Fibroblast of skin of left biceps (primary cell): ENCODE results near the gene AVEN.
"Not testable (repeated sequence)": the region's sequence is repeated elsewhere in the genome, so short reads cannot be mapped to it uniquely, and the experiment has no call there.

ENCODE experiments used
- DNase-seq, 2 experiments: peaks; one replicate each; pipeline ENCODE4 v3.0.0-alpha.2; 2013; ENCODE audit warnings: low read depth in 2 of 2

Gene AVEN

DNA sequence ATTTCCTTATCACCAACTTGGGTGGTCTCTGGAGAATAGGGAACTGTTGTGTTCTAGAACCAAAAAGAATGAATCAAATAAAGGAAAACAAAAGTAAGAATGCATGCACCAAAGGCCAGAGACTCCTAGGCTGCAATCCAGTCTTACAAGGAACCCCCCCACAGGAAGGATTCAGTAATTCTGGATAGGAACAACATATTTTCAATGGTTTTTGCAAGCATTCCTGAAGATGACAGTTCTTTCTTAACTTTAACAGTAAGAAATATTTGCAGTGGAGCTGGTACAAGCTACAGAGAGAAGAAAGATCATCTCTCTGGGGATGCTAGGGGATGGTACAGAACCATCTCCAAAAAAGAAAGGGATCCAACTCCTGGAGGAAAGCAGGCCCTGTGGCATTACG is 186.9 kb downstream of the AVEN start:
- DNase-seq, result no peak

- DNase-seq, result no peak
Measured at GRCh38 chr15:33851079-33851478, 187.9 kb downstream of the AVEN start.

- DNase-seq, result no peak
Measured at GRCh38 chr15:33848011-33848410, 191.0 kb downstream of the AVEN start.

- DNase-seq, result no peak
Measured at GRCh38 chr15:33846862-33847261, 192.1 kb downstream of the AVEN start.

DNA sequence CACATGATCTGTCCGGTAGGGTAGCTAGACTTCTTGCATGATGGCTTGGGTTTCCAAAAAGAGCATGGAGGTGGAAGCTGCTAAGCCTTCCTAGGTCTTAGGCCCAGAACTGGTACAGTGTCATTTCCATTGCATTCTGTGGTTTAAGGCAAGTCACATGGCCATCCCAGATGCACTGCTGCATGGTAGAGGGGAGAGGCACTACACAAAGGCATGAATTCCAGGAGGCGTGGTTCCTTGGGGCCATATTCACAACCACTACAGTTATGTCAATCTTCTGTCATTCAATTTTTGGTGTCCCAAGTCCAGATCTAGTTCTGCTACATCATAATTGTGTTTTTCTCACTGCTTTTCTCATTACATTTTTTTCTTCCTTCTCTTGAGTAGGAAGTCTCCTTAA is 192.9 kb downstream of the AVEN start:
- DNase-seq, result no peak

GRCh38 chr15:33844597-33844996 is 194.4 kb downstream of the AVEN start:
- DNase-seq, result no peak

DNA sequence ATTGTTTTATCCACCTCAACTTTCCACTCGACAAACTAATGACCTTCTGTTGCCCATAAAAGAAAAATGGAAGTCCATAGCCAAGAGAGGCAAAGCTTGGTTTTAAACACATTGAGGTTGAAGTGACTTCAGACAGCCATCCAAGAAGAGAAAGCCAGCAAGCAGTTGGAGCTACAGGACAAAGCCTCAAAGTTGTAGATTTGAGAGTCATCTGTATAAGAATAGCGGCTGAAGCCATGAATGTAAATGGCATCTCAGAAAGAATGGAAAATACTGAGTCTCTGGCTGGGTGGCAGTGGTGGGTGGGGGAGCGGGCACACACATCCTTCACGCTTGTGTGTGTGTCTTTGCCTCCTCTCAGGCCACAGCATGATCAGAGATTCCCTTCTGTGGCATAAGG is 194.8 kb downstream of the AVEN start:
- no peak for DNase-seq

GRCh38 chr15:33840615-33841014 is 198.4 kb downstream of the AVEN start:
- no peak for DNase-seq

DNA sequence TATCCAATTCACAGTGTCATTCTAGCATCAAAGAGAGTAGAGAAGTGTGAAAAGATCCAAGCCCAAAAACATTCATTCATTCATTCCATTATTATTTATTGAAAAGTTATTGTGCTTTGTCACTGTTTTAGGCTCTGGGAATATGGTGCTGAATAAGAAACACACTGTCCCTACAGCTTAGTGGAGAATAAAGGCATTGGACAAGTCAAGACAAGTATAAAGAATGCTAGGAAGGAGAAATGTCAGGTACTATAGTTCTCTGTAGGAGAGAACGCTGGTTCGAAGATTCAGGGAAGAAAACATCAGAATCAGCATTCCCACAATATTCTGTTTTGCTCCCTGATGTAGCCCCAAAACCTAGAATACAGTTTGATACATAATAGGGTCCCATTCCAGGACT is 199.5 kb downstream of the AVEN start:
- DNase-seq, result no peak

DNA sequence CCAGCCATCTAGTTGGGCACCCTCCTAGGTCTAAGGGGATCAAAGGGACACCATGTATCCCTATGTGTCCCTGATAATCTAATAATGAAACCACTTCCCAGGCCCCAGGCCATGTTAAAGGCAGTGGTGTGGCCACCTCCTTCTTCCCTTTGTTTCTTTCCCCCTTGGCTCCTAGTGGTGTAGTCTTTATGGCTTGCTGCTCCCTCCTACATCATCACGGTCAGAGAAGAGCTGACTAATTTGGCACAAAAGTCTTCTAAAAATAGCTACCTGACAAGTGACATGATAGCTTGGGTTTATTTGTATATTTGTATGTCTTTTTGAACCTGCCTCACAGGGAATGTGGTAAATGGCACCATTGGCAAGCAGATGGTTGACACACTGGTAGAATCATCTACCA is 201.7 kb downstream of the AVEN start:
- no peak for DNase-seq

- no peak for DNase-seq
Measured at GRCh38 chr15:33834892-33835743, 203.9 kb downstream of the AVEN start.

GRCh38 chr15:33831646-33832045 is 207.4 kb downstream of the AVEN start:
- no peak for DNase-seq

GRCh38 chr15:33830351-33830750 is 208.7 kb downstream of the AVEN start:
- no peak for DNase-seq

- no peak for DNase-seq
Measured at GRCh38 chr15:33826201-33826600, 212.8 kb downstream of the AVEN start.

DNA sequence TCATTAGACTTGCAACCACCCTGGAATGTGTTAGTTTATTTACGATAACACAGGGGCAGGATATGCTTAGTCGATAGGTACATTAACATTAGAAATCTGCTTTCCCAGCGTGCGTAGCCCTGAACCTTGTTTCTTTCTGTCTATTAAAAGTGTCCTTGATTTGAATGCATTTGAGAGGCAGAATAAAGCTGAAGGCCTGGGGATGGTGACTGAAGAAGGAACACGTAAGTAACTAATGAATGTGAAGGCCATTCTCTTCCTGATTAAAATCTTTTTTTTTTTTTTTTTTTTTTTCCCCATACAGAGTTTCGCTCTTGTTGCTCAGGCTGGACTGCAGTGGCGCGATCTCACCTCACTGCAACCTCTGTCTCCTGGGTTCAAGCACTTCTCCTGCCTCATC is 213.6 kb downstream of the AVEN start:
- no peak for DNase-seq

GRCh38 chr15:33823119-33823518 is 215.9 kb downstream of the AVEN start:
- no peak for DNase-seq

GRCh38 chr15:33822479-33822878 is 216.5 kb downstream of the AVEN start:
- no peak for DNase-seq

- not testable (repeated sequence) for DNase-seq
Measured at GRCh38 chr15:33819499-33819898, 219.5 kb downstream of the AVEN start.
